Ureter (tissue), 1 donor: ENCODE measurements around the gene RNF223. TPM values are rescaled to one million over a fixed set of nuclear protein-coding genes. Genes with fewer than 3 reads are reported as not detected.
A peak's percentile ranks its signal among the peaks of the same experiment; 100 is the strongest.
"Not testable (repeated sequence)": the region's sequence is repeated elsewhere in the genome, so short reads cannot be mapped to it uniquely, and the experiment has no call there.

Experiments
- DNase-seq: peaks from one replicate; pipeline ENCODE4 v3.0.0-alpha.2; 2020; ENCODE audit warnings: low spot score
- total RNA-seq: library from RNA; stranded (reverse); gene quantifications from one replicate; pipeline ENCODE4 v1.2.4, GENCODE V29; 2023
- donor health status: DM: yes; HTN: yes; CAD: no.

The RNF223 gene
- total RNA-seq, 1 donor from 2014 or later, result 6.3 TPM

GRCh38 chr1:1109743-1110142 is 35.6 kb upstream of the RNF223 start:
- peak; percentile 76 for DNase-seq

DNA sequence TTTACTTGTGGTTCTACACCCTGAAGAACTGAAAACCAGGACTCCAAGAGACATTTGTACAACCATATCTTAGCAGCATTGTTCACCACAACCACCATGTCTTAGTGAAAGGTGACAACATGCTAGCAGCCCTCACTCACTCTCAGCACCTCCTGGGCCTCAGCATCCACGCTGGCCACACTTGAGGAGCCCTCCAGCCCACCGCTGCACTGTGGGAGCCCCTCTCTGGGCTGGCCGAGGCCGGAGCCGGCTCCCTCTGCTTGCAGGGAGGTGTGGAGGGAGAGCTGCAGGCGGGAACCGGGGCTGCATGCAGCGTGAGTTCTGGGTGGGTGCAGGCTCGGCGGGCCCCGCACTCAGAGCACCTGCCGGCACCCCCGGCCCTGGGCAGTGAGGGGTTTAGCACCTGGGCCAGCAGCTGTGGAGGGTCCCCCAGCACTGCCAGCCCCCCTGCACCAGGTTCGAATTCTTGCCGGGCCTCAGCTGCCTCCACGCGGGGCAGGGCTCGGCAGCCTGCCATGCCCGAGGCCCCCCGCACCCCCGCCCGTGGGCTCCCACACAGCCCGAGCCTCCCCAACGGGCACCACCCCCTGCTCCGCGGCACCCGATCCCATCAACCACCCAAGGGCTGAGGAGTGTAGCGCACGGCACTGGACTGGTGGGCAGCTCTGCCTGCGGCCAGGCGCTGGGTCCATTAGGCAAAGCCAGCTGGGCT is 32.6 kb upstream of the RNF223 start:
- DNase-seq, result no peak

DNA sequence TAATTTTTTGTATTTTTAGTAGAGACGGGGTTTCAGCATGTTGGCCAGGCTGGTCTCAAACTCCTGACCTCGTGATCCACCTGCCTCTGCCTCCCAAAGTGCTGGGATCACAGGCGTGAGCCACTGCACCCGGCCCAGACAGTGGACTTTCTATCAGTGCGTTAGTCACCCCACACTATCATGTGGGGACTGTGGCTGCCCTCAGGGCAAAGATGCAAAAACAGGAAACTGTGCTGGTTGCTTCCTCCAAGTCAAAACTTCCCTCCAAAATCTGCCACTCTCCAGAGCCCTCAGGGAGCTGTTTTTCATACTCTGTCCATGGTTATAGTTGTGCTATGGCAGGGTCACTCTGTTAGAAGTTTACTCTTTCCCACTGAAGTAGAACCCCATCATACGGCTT is 30.0 kb upstream of the RNF223 start:
- DNase-seq, result not testable (repeated sequence)

DNA sequence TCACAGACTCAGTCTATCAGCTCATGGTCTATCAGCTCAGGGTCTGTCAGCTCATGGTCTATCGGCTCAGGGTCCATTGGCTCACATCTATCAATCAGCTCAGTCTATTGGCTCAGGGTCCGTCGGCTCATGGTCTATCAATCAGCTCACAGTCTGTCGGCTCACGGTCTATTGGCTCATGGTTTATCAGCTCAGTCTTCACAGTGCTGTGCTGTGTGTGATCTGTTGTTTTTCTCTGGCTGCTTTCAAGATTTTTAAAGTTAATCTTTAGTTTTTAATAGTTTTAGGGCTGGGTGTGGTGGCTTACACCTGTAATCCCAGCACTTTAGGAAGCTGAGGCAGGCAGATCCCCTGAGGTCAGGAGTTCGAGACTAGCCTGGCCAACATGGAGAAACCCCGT is 27.4 kb upstream of the RNF223 start:
- no peak for DNase-seq

DNA sequence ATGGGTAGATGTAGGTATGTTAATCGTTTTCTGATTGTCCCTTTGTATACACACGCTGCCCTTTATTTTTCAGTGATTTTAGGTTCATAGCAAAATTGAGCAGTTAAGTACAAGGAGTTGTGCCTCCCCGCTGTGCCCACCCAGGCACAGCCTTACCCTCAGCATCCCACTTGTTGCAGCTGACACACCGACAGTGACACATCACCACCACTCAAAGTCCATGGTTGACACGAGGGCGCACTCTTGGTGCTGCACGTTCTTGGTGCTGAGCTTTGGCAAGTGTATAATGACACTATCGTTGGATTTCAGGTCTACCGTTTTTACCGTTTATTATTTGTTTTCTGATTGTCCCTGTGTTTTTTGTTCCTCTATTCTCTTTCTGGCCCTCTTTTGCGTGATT is 26.2 kb upstream of the RNF223 start:
- no peak for DNase-seq

DNA sequence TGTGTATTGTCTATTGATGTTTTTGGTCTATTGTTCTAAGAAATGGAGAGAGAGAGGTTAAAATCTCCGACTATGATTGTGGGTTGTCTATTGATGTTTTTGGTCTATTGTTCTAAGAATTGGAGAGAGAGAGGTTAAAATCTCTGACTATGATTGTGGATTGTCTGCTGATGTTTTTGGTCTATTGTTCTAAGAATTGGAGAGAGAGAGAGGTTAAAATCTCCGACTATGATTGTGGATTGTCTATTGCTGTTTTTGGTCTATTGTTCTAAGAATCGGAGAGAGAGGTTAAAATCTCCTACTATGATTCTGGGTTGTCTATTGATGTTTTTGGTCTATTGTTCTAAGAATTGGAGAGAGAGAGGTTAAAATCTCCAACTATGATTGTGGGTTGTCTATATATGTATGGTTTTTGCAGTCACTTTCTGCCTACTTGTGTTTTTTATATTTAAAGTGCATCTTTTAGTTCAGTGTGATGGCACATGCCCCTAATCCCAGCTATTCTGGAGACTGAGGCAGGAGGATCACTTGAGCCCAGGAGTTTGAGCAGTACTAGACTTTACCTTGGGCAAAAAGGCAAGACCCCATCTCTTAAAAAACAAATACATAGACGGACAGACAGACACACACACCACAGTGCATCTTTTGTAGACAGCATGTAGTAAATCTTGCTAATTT is 25.5 kb upstream of the RNF223 start:
- no peak for DNase-seq

GRCh38 chr1:1098681-1099421 is 24.7 kb upstream of the RNF223 start:
- DNase-seq, result no peak

DNA sequence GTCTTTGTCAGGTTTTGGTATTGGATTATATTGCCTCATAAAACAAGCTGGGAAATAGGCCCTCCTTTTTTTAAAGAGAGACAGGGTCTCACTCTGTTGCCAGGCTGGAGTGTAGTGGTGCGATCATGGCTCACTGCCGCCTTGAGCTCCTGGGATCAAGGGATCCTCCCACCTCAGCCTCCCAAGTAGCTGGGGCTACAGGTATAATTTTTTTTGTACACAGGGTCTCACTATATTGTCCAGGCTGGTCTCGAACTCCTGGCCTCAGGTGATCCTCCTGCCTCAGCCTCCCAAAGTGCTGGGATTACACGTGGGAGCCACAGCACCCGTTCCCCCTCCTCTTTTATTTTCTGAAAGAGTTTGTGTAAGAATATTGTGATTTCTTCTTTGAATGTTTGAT is 22.0 kb upstream of the RNF223 start:
- not testable (repeated sequence) for DNase-seq

DNA sequence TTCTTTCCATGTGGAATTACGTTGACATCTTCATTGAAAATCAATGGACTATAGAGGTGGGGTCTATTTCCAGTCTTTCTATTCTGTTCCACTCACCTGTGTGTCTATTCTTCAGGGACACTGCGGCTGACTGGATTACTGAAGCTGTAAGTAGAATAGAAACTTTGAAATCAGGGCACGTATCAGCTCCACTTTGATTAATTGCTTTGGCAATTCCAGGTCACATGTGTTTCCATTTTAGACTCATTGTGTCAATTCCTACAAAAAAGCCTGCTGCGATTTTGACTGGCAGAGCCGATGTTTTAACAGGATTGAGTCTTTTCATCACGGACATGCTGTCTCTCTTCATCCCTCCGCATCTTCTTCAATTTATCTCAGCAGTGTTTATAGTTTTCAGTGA is 20.9 kb upstream of the RNF223 start:
- DNase-seq, result no peak

DNA sequence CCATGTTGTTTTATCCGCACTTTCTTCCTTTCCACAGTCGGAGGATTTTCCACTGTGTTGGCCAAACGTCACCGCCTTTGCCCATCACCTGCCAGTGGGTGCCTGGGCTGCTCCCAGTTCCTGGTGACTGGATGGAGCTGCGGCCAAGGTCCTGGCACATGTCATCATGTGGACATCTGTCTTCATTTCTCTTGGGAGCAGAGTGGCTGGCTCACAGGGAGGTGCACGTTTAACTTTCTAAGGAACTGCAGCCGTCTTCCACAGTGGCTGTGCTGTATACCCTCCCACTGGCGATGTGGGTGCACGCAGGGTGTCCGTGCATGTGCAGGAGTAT is 19.5 kb upstream of the RNF223 start:
- DNase-seq, result no peak

DNA sequence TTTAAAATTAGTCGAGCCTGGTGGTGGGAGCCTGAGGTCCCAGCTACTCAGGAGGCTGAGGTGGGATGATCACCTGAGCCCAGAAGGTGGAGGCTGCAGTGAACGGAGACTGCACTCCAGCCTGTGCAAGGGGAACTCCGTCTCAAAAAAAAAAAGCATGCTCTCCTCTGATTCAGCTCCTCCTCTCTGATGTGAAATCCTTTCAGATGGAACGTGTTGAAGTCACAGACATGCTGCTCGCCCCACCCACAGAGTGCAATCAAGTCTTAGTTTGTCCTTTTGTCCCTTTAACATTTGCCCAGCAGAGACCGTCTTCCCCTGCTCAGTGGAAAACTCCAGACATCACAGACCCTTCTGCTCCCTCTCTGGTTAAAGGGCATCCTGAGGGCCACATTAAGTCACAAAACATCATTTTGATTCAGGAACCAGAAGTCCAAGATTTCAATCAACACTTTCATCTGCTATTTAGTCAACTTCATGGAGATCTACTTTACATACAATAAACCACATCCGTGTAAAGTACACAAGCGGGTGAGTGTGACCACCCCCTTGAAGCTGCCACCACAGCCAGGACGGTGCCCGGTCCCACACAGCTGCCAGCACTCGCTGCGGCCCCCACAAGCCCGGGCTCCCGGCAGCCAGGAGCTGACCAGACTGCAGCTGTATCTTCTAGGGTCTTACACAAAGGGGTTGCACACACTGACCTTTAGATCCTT is 18.9 kb upstream of the RNF223 start:
- no peak for DNase-seq

DNA sequence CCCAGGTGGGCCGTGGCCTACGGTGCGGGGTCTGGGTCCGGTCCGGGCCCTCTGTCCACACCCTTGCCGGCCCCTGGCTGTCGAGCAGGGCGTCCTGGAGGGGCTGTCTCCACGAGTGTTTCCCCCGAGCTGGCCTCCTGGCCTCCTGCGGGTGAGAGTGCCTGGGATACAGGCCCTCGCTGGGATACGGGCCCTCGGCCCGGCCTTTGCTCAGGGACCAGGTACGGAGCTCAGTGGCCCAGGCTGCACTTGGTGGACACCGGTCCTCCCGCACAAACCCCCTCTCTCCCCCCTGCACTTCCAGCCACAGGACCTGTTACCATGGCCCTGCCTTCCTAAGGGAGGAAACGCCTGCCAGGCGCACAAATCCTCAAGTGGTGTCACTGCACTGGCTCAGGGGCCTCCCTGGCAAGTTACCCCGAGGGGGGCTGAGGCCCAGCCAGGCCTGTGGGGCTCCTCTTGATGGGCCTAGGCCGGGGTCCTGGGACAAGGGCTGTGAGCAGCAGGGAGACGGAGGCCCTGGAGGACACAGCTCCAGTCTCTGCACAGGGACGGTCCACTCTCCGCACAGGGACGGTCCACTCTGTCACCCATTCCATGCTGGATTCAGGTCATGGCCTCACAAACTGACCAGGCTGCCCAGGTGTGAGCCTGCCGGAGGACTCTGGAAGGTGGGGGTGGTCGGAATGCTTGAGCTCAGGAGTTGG is 18.2 kb upstream of the RNF223 start:
- no peak for DNase-seq

- no peak for DNase-seq
These were observed 17.4 kb upstream of the RNF223 start for GRCh38 chr1:1091344-1092148.

DNA sequence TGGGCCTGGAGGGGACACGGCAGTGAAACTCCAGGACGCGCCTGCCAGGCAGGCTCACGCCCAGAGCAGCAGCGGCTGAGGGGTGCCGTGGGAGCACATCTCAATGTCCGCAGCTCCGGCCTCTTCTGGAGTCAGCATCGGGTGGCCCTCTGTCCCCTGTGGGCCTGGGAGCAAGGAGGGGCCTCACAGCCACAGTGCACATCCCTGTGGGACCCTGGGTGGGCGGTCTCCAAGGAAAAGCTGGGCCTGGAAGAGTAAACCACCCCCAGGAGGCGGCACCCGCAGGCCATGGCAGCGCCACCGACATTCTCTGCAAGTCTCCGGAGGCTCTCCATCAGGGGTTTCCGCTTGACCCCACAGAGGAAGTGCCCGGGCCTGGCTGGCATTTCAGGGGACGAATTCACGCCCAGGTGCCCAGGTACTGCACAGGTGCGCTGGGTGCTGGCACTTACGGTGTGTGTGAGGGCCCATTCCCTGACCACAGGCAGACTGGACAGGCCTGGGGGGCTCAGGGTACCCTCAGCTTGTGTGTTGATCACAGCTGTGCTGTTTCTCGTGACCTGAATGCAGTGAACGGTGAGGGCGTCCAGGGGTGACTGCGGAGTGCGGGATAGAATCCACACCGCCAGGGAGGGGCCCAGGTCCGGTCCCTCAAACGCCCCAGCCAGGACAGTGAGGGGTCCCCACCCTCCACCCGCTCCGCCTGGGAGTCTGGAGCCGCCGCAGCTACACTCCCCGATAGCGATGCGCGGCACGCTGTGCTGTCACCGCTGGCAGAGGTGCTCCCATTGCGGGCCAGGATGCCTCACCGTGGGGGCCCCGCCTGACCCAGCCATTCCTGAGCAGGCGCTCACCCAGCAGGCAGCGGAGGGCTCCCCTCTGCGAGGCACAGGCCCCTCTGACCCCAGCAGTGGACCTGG is 16.6 kb upstream of the RNF223 start:
- DNase-seq, result no peak

DNA sequence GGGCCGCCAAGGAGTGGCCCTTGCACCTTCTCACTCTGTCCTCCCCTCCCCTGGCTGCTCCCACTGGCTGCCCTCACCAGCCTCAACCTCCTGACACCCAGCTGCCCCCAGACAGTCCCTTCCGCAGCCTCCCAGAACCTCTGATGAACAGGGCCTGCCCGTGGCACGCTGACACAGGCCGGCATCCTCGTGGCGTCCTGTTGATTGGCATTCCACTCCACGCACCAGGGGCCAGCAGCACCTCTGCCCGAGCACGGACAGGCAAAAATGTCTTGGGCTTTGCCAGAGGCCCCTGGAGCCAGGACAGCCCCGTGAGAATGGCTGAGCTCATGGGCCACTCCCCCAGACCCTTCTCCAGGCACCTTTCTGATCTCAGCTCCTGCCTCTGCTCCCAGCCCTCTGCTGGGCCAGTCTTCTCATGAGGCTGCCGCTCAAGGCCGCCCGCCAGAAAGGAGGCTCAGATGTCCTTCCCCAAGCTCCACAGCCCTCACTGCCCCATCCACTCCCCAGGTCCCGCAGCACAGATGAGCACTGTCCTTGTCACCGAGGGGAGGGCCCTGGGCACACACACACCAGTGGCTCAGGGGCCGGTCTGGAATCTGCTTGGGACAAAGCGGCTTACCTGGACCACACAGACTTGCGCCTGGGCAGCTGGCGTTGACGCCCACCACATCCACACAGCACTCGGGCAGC is 15.8 kb upstream of the RNF223 start:
- no peak for DNase-seq

DNA sequence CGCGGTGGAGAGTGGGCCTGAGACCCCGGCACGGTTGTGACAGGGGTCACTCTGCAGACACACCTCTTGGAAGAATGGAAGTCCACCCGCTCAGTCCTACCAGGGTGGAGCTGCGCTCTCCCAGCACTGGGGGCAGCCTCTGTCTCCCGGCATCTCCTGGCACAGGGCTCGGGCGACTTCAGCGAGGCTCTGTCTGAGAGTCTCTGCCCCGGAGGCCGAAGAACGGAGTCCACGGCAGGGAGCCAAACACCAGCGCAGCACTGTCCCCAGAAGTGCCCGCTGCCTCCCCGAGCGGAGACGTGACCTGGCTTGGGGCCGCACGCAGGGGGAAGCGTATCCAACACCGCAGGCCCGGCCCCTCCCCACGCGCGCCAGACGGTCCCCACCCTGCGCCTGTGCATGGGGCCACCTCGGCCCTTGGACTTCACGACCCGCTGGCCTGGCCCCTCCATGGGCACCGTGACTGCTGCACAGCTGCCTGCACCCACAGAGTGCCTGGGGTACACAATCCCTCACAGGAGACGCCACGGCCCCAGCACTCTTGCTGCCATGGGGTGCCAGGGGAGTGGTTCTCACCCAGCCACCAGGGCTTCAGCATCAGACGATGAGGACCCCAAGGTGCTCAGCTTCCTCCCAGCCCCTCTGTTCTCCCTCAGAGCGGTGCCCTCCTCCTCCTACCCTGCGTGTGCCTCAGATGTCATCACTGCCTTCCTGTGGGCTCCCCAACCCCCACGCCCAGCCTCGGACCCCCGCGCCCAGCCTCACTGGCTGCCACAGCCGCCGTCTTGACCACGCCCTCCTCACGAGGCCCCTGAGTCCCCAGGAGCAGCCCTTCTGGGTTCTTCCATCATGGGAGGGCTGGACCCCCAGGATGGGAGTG is 14.9 kb upstream of the RNF223 start:
- DNase-seq, result no peak

GRCh38 chr1:1088029-1088800 is 14.1 kb upstream of the RNF223 start:
- no peak for DNase-seq
